Activated CD8-positive, alpha-beta memory T cell treated with anti-CD3 and anti-CD28 coated beads for 4 hours (primary cell): ENCODE measurements around the gene NFYA.
"Not testable (repeated sequence)": the region's sequence is repeated elsewhere in the genome, so short reads cannot be mapped to it uniquely, and the experiment has no call there.

Experiments
- DNase-seq, 2 donors: peaks; one replicate each; pipeline ENCODE4 v3.0.0-alpha.2; 2020; ENCODE audit warnings: low read depth in 2 of 2

Gene NFYA

DNA sequence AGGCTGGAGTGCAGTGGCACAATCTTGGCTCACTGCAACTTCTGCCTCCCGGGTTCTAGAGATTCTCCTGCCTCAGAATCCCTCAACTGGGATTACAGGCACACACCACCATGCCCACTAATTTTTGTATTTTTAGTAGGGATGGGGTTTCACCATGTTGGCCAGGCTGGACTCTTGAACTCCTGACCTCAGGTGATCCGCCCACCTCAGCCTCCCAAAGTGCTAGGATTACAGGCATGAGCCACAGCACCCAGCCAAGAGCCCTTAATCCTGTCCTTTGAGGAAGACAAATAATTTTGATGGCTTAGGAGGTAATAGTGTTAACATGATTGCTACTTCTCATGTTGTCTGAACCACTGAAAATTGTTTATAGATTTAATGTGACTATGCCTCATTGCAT lies 42.3 kb downstream of the NFYA start:
- not testable (repeated sequence) for DNase-seq

DNA sequence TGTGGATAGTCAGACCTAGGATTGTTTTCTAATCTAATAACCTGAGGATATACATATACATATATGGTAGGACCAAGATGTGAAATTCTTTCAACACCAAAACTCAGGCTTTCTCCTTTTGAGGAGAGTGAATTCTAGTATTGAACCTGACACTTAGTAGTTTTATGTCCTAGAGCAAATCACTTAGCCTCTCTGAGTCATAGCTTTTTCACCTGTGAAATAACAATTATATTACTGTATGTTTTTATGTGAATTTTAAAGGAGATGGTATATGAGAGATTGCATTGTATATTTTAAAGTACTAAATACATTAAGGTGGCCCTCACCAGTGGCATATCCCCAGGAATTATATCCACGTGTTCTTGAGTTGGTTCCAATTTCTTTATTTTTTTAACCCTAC lies 46.7 kb downstream of the NFYA start:
- DNase-seq, result no peak

DNA sequence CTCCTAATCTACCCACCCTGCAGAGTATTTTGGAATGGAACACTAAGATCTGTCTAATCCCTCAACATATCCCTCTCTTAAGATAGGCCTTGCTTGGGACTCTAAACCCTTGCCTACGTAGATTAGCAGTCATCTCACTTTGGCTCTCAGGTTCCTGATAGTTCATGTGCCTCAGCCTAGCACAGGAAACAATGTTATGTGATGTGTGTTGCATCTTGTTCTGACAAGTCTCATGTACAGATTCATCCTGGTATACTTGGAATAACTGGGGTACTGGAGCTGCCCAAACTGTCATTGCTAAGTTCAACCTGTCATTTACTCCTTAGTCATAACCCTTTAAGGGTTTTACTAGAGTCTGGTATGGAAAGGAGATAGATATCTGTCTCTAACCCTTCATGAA lies 47.3 kb downstream of the NFYA start:
- DNase-seq, result no peak

DNA sequence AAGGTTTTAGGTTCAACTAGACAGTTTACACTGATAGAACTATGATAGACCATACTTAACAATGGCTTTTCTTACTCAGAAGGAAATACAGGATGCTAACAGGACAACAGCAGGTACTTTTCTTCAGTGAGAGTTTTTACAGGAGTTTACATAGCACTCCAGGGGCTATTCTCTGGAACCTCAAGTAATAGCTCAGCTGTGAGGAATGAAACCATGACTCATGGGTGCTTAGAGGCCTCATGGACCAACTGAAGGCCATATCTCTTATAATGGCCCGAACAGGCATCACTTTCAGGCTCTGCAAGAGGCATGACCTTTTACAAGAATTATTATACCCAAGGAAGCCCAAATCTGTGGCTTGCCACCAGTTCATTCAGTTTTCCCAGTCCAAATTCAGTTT lies 49.6 kb downstream of the NFYA start:
- DNase-seq, result no peak

DNA sequence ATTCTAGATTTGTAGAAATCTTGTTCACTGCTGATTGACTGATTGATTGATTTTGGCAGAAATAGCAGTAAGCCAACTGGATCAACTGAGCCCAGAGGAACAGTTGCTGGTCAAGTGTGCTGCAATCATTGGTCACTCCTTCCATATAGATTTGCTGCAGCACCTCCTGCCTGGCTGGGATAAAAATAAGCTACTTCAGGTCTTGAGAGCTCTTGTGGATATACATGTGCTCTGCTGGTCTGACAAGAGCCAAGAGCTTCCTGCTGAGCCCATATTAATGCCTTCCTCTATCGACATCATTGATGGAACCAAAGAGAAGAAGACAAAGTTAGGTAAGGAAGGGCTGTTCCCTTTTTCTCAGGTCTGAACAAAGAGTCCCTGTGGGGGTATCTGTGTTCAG lies 50.1 kb downstream of the NFYA start:
- no peak for DNase-seq

DNA sequence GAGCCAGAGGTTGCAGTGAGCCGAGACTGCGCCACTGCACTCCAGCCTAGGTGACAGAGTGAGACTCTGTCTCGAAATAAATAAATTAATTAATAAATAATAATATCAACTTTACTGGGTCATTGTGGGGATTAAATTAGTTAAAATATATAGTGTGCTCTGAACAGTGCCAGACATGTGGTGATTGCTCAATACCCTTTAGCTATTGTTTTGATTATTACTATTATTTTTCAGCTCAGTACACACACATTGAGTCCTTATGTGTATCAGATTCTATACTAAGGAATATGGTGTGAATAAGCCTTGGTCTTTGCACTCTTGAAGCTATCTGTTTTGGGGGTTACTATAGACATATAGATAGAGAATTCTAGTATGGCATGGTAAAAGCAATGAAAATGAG lies 52.5 kb downstream of the NFYA start:
- no peak for DNase-seq

DNA sequence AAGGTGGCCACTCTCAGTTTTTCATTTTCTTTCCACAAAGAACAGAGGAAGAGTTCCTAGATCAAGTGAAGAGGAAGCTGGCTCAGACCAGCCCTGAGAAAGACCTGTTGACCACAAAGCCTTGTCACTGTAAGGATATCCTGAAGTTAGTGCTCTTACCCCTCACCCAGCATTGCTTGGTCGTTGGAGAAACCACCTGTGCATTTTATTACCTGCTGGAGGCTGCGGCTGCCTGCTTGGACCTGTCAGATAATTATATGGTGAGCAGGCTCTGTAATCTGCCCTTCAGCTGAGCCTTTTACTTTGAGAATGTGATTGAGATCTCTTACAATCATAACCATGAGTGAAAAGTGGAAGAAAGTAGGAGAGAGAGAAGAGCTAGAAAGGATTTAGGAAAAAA lies 59.5 kb downstream of the NFYA start:
- no peak for DNase-seq

DNA sequence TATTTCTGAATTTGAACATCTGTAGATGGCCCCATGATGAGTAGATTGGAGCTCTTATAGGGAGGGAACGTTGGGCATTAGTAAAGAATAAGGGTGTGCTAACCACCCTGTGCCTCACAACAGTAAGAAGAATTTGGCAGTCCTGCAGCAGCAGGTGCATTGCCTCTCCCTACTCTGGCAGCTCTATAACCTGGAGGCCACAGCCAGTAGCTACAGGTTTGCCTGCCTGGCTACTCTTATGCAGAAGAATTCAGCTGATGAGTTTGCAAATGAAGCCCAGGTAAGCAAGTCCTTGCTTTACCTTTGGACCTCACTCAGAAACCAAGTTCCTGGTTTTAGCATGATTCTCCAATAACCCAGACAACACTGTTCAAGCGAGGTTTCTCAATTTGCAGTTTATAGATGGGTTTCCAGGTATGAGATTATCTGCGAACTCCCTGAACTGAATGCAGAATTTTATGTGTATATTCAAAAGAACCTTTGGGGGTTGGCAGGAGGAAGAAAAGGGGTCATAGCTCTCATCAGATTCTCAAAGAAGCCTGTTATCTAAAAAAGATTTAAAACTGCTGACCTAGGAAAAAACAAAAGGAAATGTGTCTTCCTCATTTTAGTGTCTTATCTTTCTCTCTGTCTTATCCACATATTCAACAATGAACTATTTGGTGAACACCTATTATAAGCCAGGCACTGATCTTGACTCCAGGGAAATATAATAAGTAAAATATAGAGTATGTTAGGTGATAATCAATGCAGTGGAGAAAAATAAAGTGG lies 62.5 kb downstream of the NFYA start:
- no peak for DNase-seq

DNA sequence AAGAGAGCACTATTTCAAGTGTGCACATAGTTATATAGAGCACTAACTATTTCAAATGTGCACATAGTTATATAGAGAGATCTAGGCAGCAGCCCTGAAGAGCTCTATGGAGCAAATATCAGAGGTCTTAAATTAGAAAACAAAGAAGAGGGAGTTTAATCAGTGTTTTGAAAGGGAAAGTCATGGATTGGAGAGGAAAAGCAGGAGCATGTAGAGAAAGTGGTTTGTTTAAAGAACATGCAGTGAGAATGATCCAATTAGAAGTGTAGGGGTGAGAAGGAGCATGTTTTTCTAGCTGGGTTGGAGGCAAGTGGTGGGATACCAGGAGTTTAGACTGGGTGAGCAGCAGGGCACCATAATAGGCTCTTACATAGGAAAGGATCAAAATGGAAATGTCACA lies 64.1 kb downstream of the NFYA start:
- no peak for DNase-seq

DNA sequence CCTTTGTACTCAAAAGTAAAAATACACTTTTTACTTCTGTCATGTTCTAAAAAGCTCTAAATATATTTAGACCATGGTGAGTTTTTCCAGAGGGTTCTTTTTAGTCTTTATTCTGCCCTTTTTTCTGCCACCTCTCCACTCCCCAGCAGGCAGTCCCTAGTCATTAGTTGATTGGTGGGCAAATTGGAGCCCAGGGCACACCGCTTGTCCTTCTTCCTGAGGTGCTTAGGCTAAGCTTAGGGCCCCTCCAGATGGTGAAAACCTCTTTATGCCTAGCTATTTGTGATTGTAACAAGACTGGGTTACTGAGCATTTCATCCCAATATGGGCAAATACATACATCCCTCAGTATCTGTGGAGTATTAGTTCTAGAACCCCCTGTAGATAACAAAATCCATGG lies 75.1 kb downstream of the NFYA start:
- DNase-seq, result no peak
